Spleen (tissue), 11 donors: ENCODE measurements around the gene MAN2B1. TPM values are rescaled to one million over a fixed set of nuclear protein-coding genes. Genes with fewer than 3 reads are reported as not detected.

Experiments
- DNase-seq: peaks from one replicate; pipeline ENCODE4 v3.0.0-alpha.2; 2020
- H3K27ac ChIP-seq, 8 donors: fragments of 200-600 bp; sonication (generic) in 7 of 8; 1 replicate in 4 of 8; 2 replicates in 4 of 8; pipeline versions ENCODE4 v1.5.0 to v1.8.0; 2016 to 2021; ENCODE audit warnings: inconsistent platforms in 4 of 8, mild to moderate bottlenecking in 4 of 8, moderate library complexity in 1 of 8
- H3K27me3 ChIP-seq, 7 donors: fragments of 200-600 bp; sonication (generic) in 6 of 7; replicated peaks in 1 of 7; 1 replicate in 4 of 7; 2 replicates in 3 of 7; pipeline versions ENCODE4 v1.5.0 to v1.8.0; 2016 to 2021; ENCODE audit warnings: inconsistent platforms in 3 of 7, mild to moderate bottlenecking in 1 of 7
- H3K36me3 ChIP-seq, 6 donors: fragments of 200-600 bp; sonication (generic) in 5 of 6; 1 replicate in 4 of 6; 2 replicates in 2 of 6; pipeline versions ENCODE4 v1.5.0 to v1.8.0; 2016 to 2021; ENCODE audit warnings: inconsistent platforms in 2 of 6
- H3K4me1 ChIP-seq, 6 donors: fragments of 200-600 bp; sonication (generic) in 5 of 6; 1 replicate in 3 of 6; 2 replicates in 3 of 6; pipeline versions ENCODE4 v1.5.0 to v1.8.0; 2016 to 2021; ENCODE audit warnings: inconsistent platforms in 3 of 6
- H3K4me3 ChIP-seq, 8 donors: fragments of 200-600 bp; sonication (generic) in 7 of 8; 1 replicate in 4 of 8; 2 replicates in 4 of 8; pipeline versions ENCODE4 v1.5.0 to v1.8.0; 2016 to 2021; ENCODE audit warnings: inconsistent platforms in 4 of 8, mild to moderate bottlenecking in 4 of 8, moderate library complexity in 2 of 8
- H3K9me3 ChIP-seq, 8 donors: fragments of 200-600 bp; sonication (generic) in 7 of 8; 1 replicate in 4 of 8; 2 replicates in 4 of 8; pipeline versions ENCODE4 v1.5.0 to v1.8.0; 2016 to 2021; ENCODE audit warnings: inconsistent platforms in 4 of 8
- CTCF ChIP-seq, 11 experiments: fragments of 200-600 bp in 7 of 11; fragments of 450-650 bp in 4 of 11; sonication (generic) in 4 of 11; IDR thresholded peaks in 8 of 11; conservative IDR thresholded peaks in 3 of 11; 1 replicate in 7 of 11; 2 replicates in 4 of 11; pipeline versions ENCODE4 v1.4.0 to v1.8.0; 2016 to 2021; ENCODE audit warnings: antibody characterized with exemption in 11 of 11, inconsistent platforms in 4 of 11, mild to moderate bottlenecking in 1 of 11
- POLR2A ChIP-seq, 3 donors: fragments of 450-650 bp; IDR thresholded peaks; one replicate each; pipeline ENCODE4 v1.5.1; 2017; ENCODE audit warnings: antibody characterized with exemption in 3 of 3, mild to moderate bottlenecking in 1 of 3
- POLR2AphosphoS5 ChIP-seq, 3 donors: sonication (generic); formaldehyde crosslinking; IDR thresholded peaks; one replicate each; pipeline ENCODE4 v1.5.1; 2017; ENCODE audit warnings: antibody characterized with exemption in 3 of 3
- WGBS, 5 donors: extraction: QIAGEN DNeasy Blood & Tissue Kit in 3 of 5; methylation state at CpG; one replicate each; pipeline versions ENCODE4 v1.1.5 to v1.1.7; 2013 to 2018; 5-methylcytosine and 5-hydroxymethylcytosine counted together
- intact Hi-C: fragments of 100-400 bp; cut with DNase I; formaldehyde crosslinking; loops from one replicate; pipeline ENCODE4 v1.15.0; 2023; ENCODE audit warnings: low total_unique reads
- polyA plus RNA-seq, 3 donors: library from polyadenylated mRNA; stranded (reverse); fragments of 200-250 nt; gene quantifications; one replicate each; pipeline ENCODE4 v1.2.1, GENCODE V29; 2013
- total RNA-seq, 7 donors: library from RNA; depleted of rRNA in 3 of 7; stranded (reverse); fragments of >200 nt in 3 of 7; fragmentation: NEBNext Ultra II Directional in 4 of 7; extraction: Animal tissue kit (Norgen Biotek cat#: 25700) in 4 of 7; gene quantifications; one replicate each; pipeline versions ENCODE4 v1.1.0 to v1.2.1, GENCODE V29; 2016 to 2021
- donor health status: healthy with polysubstance abuse.
- donor health status: DM: no; HTN: no; CAD: no; lungs with moderate emphysema.
- donor health status: DM: no; HTN: no; CAD: no.
- donor health status: Bipolar disorder and iron deficiency.
- donor health status: healthy.
- donor health status: DM: no; HTN: no; CAD: no.
- donor health status: DM: yes; HTN: yes; CAD: no.

MAN2B1 gene
- total and polyA plus RNA-seq, 10 donors = 50.6 to 288 (median 190) TPM

- 94 to 100% (median 96%) methylated on average over 8 of the region's 8 CpGs for WGBS, 5 donors
- TF ChIP-seq POLR2A (IDR thresholded peaks at IDR 0.05) = no peak
- TF ChIP-seq POLR2AphosphoS5 (IDR thresholded peaks at IDR 0.05) = no peak
- no peak for TF ChIP-seq CTCF (IDR thresholded peaks at IDR 0.05 in 8 of 11, conservative IDR thresholded peaks at IDR 0.05 in 3 of 11)
- no peaks in the 10 kb centered on the region for H3K9me3 ChIP-seq
- no peaks in the 10 kb centered on the region for H3K27me3 ChIP-seq
- peaks cover 0 to 100% (median 68%) of the 10 kb centered on the region in 6 donors for H3K36me3 ChIP-seq
- DNase-seq = no peak
- no peak overlapping the region for H3K4me3 ChIP-seq
- intact Hi-C loops = no loop called here
- H3K4me1 ChIP-seq = no peaks in the 10 kb centered on the region
- H3K27ac ChIP-seq = no peak overlapping the region
Measured at GRCh38 chr19:12655546-12655945, 11.0 kb downstream of the MAN2B1 start.

DNA sequence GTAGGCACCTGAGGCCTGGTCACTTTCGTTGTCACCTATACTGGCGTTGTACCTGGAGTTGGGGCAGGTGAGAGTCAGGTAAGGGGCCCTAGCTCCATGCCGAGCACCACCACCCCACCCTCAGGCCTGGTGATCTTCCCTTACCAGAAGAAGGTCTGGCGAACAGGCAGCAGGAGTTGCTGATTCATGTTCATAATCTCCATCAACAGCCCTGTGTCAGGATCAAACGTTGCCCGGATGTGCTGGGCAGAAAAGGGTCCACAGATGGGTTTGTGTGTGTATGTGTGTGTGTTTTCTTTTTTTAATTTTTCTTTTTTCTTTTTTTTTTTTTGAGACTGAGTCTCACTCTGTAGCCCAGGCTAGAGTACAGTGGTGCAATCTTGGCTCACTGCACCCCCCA is 14.3 kb downstream of the MAN2B1 start:
- peak; percentile 9 for DNase-seq
- 91 to 98% (median 96%) methylated on average over 6 of the region's 6 CpGs for WGBS, 5 donors
- peaks cover 0 to 87% (median 36%) of the 10 kb centered on the region in 6 donors for H3K36me3 ChIP-seq

DNA sequence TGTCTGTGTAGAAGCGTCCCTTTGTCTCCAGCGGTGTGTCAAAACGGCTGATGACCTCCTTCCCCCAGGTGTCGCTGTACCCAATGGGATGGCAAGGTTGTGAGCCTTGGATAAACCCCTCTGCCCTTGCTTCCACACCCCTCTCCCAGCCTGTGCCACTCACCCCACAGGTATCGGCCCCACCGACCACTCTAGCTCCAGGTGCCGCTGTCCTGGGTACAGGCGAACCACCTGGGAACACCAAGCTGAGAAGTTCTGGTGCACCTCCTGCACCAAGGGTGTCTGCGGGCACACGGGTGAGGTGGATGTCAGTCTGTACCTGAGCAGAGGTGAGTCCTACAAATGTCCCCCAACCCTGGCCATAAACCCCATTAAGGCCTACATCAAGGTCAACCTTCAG is 16.6 kb downstream of the MAN2B1 start:
- Histone ChIP-seq H3K4me3 (no peak overlapping the region), H3K9me3 (no peaks in the 10 kb centered on the region), H3K27ac (no peak overlapping the region), H3K36me3 (peaks cover 0 to 87% (median 15%) of the 10 kb centered on the region in 6 donors), H3K4me1 (peaks cover 0 to 15% (median 9%) of the 10 kb centered on the region in 6 donors), H3K27me3 (no peaks in the 10 kb centered on the region)
- DNase-seq = no peak
- intact Hi-C loops = no loop called here
- 93 to 97% (median 97%) methylated on average over 10 of the region's 10 CpGs for WGBS, 5 donors
- no peak for TF ChIP-seq POLR2AphosphoS5 (IDR thresholded peaks at IDR 0.05)
- TF ChIP-seq CTCF (IDR thresholded peaks at IDR 0.05 in 8 of 11, conservative IDR thresholded peaks at IDR 0.05 in 3 of 11) = no peak
- no peak for TF ChIP-seq POLR2A (IDR thresholded peaks at IDR 0.05)

More for the DNA sequence above, 14.3 kb downstream of the MAN2B1 start:
- intact Hi-C loops = no loop called here
- H3K4me3 ChIP-seq = no peak overlapping the region
- TF ChIP-seq POLR2AphosphoS5 (IDR thresholded peaks at IDR 0.05) (no peak), POLR2A (IDR thresholded peaks at IDR 0.05) (no peak)
- no peak overlapping the region for H3K27ac ChIP-seq
- H3K9me3 ChIP-seq = no peaks in the 10 kb centered on the region
- peaks cover 0 to 15% (median 9%) of the 10 kb centered on the region in 6 donors for H3K4me1 ChIP-seq
- no peaks in the 10 kb centered on the region for H3K27me3 ChIP-seq

- 22 to 52% (median 33%) methylated on average over 13 to 29 of the region's 29 CpGs for WGBS, 5 donors
- Histone ChIP-seq H3K4me3 (peak overlapping the region in 5 of 8 donors; percentile 7 to 59 (median 25)), H3K4me1 (peaks cover 0 to 15% (median 9%) of the 10 kb centered on the region in 6 donors), H3K9me3 (no peaks in the 10 kb centered on the region), H3K27ac (peak overlapping the region in 1 of 8 donors; percentile 13), H3K27me3 (no peaks in the 10 kb centered on the region), H3K36me3 (peaks cover 0 to 85% (median 10%) of the 10 kb centered on the region in 6 donors)
- intact Hi-C loops = no loop called here
- no peak for DNase-seq
- peak in 3 of 11 experiments; percentile 16 to 21 (median 20) for TF ChIP-seq CTCF (IDR thresholded peaks at IDR 0.05 in 8 of 11, conservative IDR thresholded peaks at IDR 0.05 in 3 of 11)
- peak in 1 of 3 donors; percentile 32 for TF ChIP-seq POLR2AphosphoS5 (IDR thresholded peaks at IDR 0.05)
- TF ChIP-seq POLR2A (IDR thresholded peaks at IDR 0.05) = no peak
Measured at GRCh38 chr19:12648088-12648487, 18.5 kb downstream of the MAN2B1 start.
